OCI-LY1 (cell line): ENCODE results near the gene KLF11.

Experiments
- H2AFZ ChIP-seq: fragments of 200-600 bp; sonication (generic), shearing (Covaris generic); 2 replicates; pipeline ENCODE4 v1.6.0; 2014; ENCODE audit warnings: antibody characterized with exemption, mild to moderate bottlenecking, low read length
- H3F3A ChIP-seq: fragments of 200-600 bp; sonication (generic), shearing (Covaris generic); 2 replicates; pipeline ENCODE4 v1.6.0; 2014; ENCODE audit warnings: mild to moderate bottlenecking, antibody characterized with exemption, low read length, moderate library complexity; ENCODE audit not compliant: insufficient read depth
- H3K27ac ChIP-seq: fragments of 200-600 bp; sonication (generic); 2 replicates; pipeline ENCODE4 v1.5.1; 2014; ENCODE audit warnings: low read length, mixed run types, mild to moderate bottlenecking, low read depth; ENCODE audit not compliant: poor library complexity, severe bottlenecking
- H3K27me3 ChIP-seq: fragments of 200-600 bp; sonication (generic); 2 replicates; pipeline ENCODE4 v1.6.0; 2014; ENCODE audit warnings: antibody characterized with exemption, mild to moderate bottlenecking, low read length, moderate library complexity; ENCODE audit not compliant: insufficient read depth
- H3K36me3 ChIP-seq: fragments of 200-600 bp; sonication (generic); 2 replicates; pipeline ENCODE4 v1.6.1; 2014; ENCODE audit warnings: mild to moderate bottlenecking, antibody characterized with exemption, low read length, moderate library complexity, mixed read lengths; ENCODE audit not compliant: insufficient read depth
- H3K4me1 ChIP-seq: fragments of 200-600 bp; sonication (generic); 2 replicates; pipeline ENCODE4 v1.5.1; 2014; ENCODE audit warnings: mild to moderate bottlenecking, low read length, moderate library complexity; ENCODE audit not compliant: insufficient read depth, severe bottlenecking
- H3K4me2 ChIP-seq: fragments of 200-600 bp; sonication (generic), shearing (Covaris generic); 2 replicates; pipeline ENCODE4 v1.6.1; 2014; ENCODE audit warnings: low read length
- H3K4me3 ChIP-seq: fragments of 200-600 bp; sonication (generic); 2 replicates; pipeline ENCODE4 v1.5.1; 2014; ENCODE audit warnings: low read length, low read depth, mild to moderate bottlenecking, mixed read lengths; ENCODE audit not compliant: poor library complexity, severe bottlenecking
- H3K79me2 ChIP-seq: fragments of 200-600 bp; shearing (Covaris generic); 2 replicates; pipeline ENCODE4 v1.6.1; 2016; ENCODE audit warnings: mixed run types, low read length, mixed read lengths; ENCODE audit not compliant: insufficient read depth
- H3K9ac ChIP-seq: fragments of 200-600 bp; sonication (generic), shearing (Covaris generic); 2 replicates; pipeline ENCODE4 v1.6.1; 2014; ENCODE audit warnings: mild to moderate bottlenecking, low read length, mixed read lengths
- H3K9me2 ChIP-seq: fragments of 200-600 bp; sonication (generic), shearing (Covaris generic); 2 replicates; pipeline ENCODE4 v1.6.1; 2014; ENCODE audit warnings: low read depth, mild to moderate bottlenecking, low read length, mixed read lengths
- H3K9me3 ChIP-seq: fragments of 200-600 bp; shearing (Covaris generic); 2 replicates; pipeline ENCODE4 v1.6.1; 2014; ENCODE audit warnings: low read length, mixed read lengths
- H4K20me1 ChIP-seq: fragments of 200-600 bp; sonication (generic), shearing (Covaris generic); 2 replicates; pipeline ENCODE4 v1.6.0; 2016; ENCODE audit warnings: mild to moderate bottlenecking, low read length; ENCODE audit not compliant: insufficient read depth
- CTCF ChIP-seq: fragments of 200-600 bp; sonication (generic), shearing (Covaris generic); IDR thresholded peaks from 2 replicates; pipeline ENCODE4 v1.5.1; 2017; ENCODE audit warnings: mild to moderate bottlenecking, antibody characterized with exemption, low read length, moderate library complexity, mixed read lengths
- EZH2 ChIP-seq: fragments of 200-600 bp; sonication (generic), shearing (Covaris generic); IDR thresholded peaks from 2 replicates; pipeline ENCODE4 v1.8.0; 2017; ENCODE audit warnings: borderline replicate concordance, mixed run types, mild to moderate bottlenecking, antibody characterized with exemption, low read length, moderate library complexity, mixed read lengths

The KLF11 gene

GRCh38 chr2:10061221-10061925 is 18.0 kb downstream of the KLF11 start:
- H3K9me3 ChIP-seq = no peaks in the 10 kb centered on the region
- H3F3A ChIP-seq = no peaks in the 10 kb centered on the region
- H2AFZ ChIP-seq = no peak overlapping the region
- H4K20me1 ChIP-seq = no peaks in the 10 kb centered on the region
- H3K27ac ChIP-seq = no peak overlapping the region
- no peaks in the 10 kb centered on the region for H3K9me2 ChIP-seq
- H3K4me3 ChIP-seq = no peak overlapping the region
- no peaks in the 10 kb centered on the region for H3K79me2 ChIP-seq
- no peaks in the 10 kb centered on the region for H3K4me1 ChIP-seq
- no peak overlapping the region for H3K9ac ChIP-seq
- H3K36me3 ChIP-seq = no peaks in the 10 kb centered on the region
- no peak for TF ChIP-seq EZH2
- TF ChIP-seq CTCF = no peak
- H3K27me3 ChIP-seq = no peaks in the 10 kb centered on the region; the same call in 1 of the 2 replicates
- H3K4me2 ChIP-seq = no peak overlapping the region

- Histone ChIP-seq H3K27me3 (peaks cover 6% of the 10 kb centered on the region; the same call in 1 of the 2 replicates), H3K79me2 (no peaks in the 10 kb centered on the region), H4K20me1 (no peaks in the 10 kb centered on the region), H3K9me2 (no peaks in the 10 kb centered on the region), H3K36me3 (no peaks in the 10 kb centered on the region), H3K9ac (no peak overlapping the region), H3K4me1 (no peaks in the 10 kb centered on the region), H3K9me3 (peaks cover 6% of the 10 kb centered on the region), H2AFZ (no peak overlapping the region), H3K4me3 (no peak overlapping the region), H3K27ac (no peak overlapping the region), H3F3A (no peaks in the 10 kb centered on the region), H3K4me2 (no peak overlapping the region)
- TF ChIP-seq CTCF (no peak), EZH2 (no peak)
Observed at GRCh38 chr2:10062931-10063365, 19.6 kb downstream of the KLF11 start.

DNA sequence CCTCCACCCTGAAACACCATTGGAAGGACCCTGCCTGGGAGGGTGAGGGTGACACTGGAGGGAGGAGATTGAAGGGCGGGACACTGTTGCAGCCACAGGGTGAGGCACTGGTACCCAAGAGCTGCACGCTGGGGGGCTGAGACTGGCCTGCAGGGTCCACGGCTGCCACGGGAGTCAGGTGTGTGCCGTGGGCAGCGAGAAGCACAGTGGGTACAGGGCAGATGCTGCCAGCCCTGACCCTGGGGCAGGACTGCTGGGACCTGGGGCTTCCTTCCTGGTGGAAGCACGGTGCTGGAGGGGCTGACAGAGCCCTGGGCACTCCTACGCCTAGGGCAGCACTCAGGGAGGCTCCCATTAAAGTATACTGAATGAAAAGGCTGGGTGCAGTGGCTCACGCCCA is 20.2 kb downstream of the KLF11 start:
- H3K79me2 ChIP-seq = no peaks in the 10 kb centered on the region
- TF ChIP-seq CTCF (no peak), EZH2 (no peak)
- peaks cover 11% of the 10 kb centered on the region for H3K9me3 ChIP-seq
- H3K9ac ChIP-seq = no peak overlapping the region
- H4K20me1 ChIP-seq = no peaks in the 10 kb centered on the region
- H3F3A ChIP-seq = no peaks in the 10 kb centered on the region
- H3K4me1 ChIP-seq = no peaks in the 10 kb centered on the region
- no peaks in the 10 kb centered on the region for H3K36me3 ChIP-seq
- H3K4me3 ChIP-seq = no peak overlapping the region
- no peak overlapping the region for H3K4me2 ChIP-seq
- peaks cover 13% of the 10 kb centered on the region; the same call in 1 of the 2 replicates for H3K27me3 ChIP-seq
- no peak overlapping the region for H2AFZ ChIP-seq
- no peak overlapping the region for H3K27ac ChIP-seq
- H3K9me2 ChIP-seq = no peaks in the 10 kb centered on the region
